MM.1S (cell line): ENCODE measurements around the gene AEBP1.
A peak's percentile ranks its signal among the peaks of the same experiment; 100 is the strongest.

Experiments
- DNase-seq: peaks from one replicate; pipeline ENCODE4 v3.0.0-alpha.2; 2015
- H2AFZ ChIP-seq: fragments of 300-600 bp; sonication (generic); 2 replicates; pipeline ENCODE4 v1.6.0; 2016; ENCODE audit warnings: antibody characterized with exemption, low read length
- H3F3A ChIP-seq: fragments of 300-600 bp; sonication (generic); 2 replicates; pipeline ENCODE4 v1.6.1; 2016; ENCODE audit warnings: mild to moderate bottlenecking, antibody characterized with exemption, low read length, moderate library complexity, mixed read lengths; ENCODE audit not compliant: insufficient read depth
- H3K27ac ChIP-seq: fragments of 300-600 bp; sonication (generic); 2 replicates; pipeline ENCODE4 v1.5.1; 2016; ENCODE audit warnings: mild to moderate bottlenecking, low read length
- H3K27me3 ChIP-seq: fragments of 300-600 bp; sonication (generic); replicated peaks from 2 replicates; pipeline ENCODE4 v1.6.0; 2016; ENCODE audit warnings: low read length; ENCODE audit not compliant: insufficient read depth
- H3K36me3 ChIP-seq: fragments of 300-600 bp; sonication (generic); replicated peaks from 2 replicates; pipeline ENCODE4 v1.6.1; 2016; ENCODE audit warnings: mild to moderate bottlenecking, low read length, mixed read lengths; ENCODE audit not compliant: insufficient read depth
- H3K4me1 ChIP-seq: fragments of 300-600 bp; sonication (generic); 2 replicates; pipeline ENCODE4 v1.6.1; 2016; ENCODE audit warnings: low read length, mixed read lengths
- H3K4me2 ChIP-seq: fragments of 300-600 bp; sonication (generic); 2 replicates; pipeline ENCODE4 v1.6.0; 2016; ENCODE audit warnings: low read depth, low read length
- H3K4me3 ChIP-seq: fragments of 300-600 bp; sonication (generic); 2 replicates; pipeline ENCODE4 v1.5.1; 2016; ENCODE audit warnings: low read length, mixed read lengths
- H3K79me2 ChIP-seq: fragments of 300-600 bp; sonication (generic); 2 replicates; pipeline ENCODE4 v1.6.1; 2016; ENCODE audit warnings: mixed run types, low read length, mixed read lengths
- H3K9ac ChIP-seq: fragments of 300-600 bp; sonication (generic); 2 replicates; pipeline ENCODE4 v1.6.1; 2016; ENCODE audit warnings: low read length, mixed read lengths
- H3K9me2 ChIP-seq: fragments of 300-600 bp; sonication (generic); replicated peaks from 2 replicates; pipeline ENCODE4 v1.6.1; 2016; ENCODE audit warnings: mild to moderate bottlenecking, low read length, mixed read lengths; ENCODE audit not compliant: insufficient read depth
- H3K9me3 ChIP-seq: fragments of 300-600 bp; sonication (generic); replicated peaks from 2 replicates; pipeline ENCODE4 v1.6.1; 2016; ENCODE audit warnings: mild to moderate bottlenecking, low read length, mixed read lengths; ENCODE audit not compliant: insufficient read depth
- H4K20me1 ChIP-seq: fragments of 300-600 bp; sonication (generic); 2 replicates; pipeline ENCODE4 v1.6.1; 2016; ENCODE audit warnings: mild to moderate bottlenecking, low read length, moderate library complexity, mixed read lengths; ENCODE audit not compliant: insufficient read depth
- CTCF ChIP-seq: fragments of 300-600 bp; sonication (generic); IDR thresholded peaks from 2 replicates; pipeline ENCODE4 v1.5.1; 2016; ENCODE audit warnings: antibody characterized with exemption, low read length, mixed read lengths
- EZH2 ChIP-seq: fragments of 300-600 bp; sonication (generic); optimal IDR thresholded peaks from 2 replicates; pipeline ENCODE3; 2017; ENCODE audit warnings: low read depth, mild to moderate bottlenecking, antibody characterized with exemption, low read length, mixed read lengths
- EZH2phosphoT487 ChIP-seq: fragments of 300-600 bp; sonication (generic); IDR thresholded peaks from 2 replicates; pipeline ENCODE4 v1.6.1; 2018; ENCODE audit warnings: antibody characterized with exemption, low read length

AEBP1 gene

GRCh38 chr7:44145969-44146911, 42.1 kb downstream of the AEBP1 start:
- H3K9me2 ChIP-seq = no peaks in the 10 kb centered on the region
- H3K27ac ChIP-seq = no peak overlapping the region
- no peaks in the 10 kb centered on the region for H3K36me3 ChIP-seq
- no peak overlapping the region for H3K9ac ChIP-seq
- H2AFZ ChIP-seq = peak overlapping the region; percentile 63; the same call in 1 of the 2 replicates
- DNase-seq = peak; percentile 44
- H3K4me1 ChIP-seq = no peaks in the 10 kb centered on the region
- no peaks in the 10 kb centered on the region for H3F3A ChIP-seq
- H3K9me3 ChIP-seq = no peaks in the 10 kb centered on the region
- peak overlapping the region; percentile 46 for H3K4me3 ChIP-seq
- TF ChIP-seq EZH2phosphoT487 (no peak), CTCF (no peak), EZH2 (no peak)
- no peaks in the 10 kb centered on the region for H4K20me1 ChIP-seq
- 0 out of 2 replicates have a peak, but pooled peaks cover 6% of the 10 kb centered on the region for H3K27me3 ChIP-seq
- peak overlapping the region; percentile 57 for H3K4me2 ChIP-seq
- no peaks in the 10 kb centered on the region for H3K79me2 ChIP-seq

GRCh38 chr7:44147026-44147991, 43.2 kb downstream of the AEBP1 start:
- Histone ChIP-seq H3K9ac (no peak overlapping the region), H3K9me2 (no peaks in the 10 kb centered on the region), H3K36me3 (no peaks in the 10 kb centered on the region), H3K79me2 (no peaks in the 10 kb centered on the region), H2AFZ (no peak overlapping the region), H3K4me1 (no peaks in the 10 kb centered on the region), H3K4me2 (no peak overlapping the region), H3K27ac (no peak overlapping the region), H3K9me3 (no peaks in the 10 kb centered on the region), H3F3A (no peaks in the 10 kb centered on the region), H3K4me3 (no peak overlapping the region), H4K20me1 (no peaks in the 10 kb centered on the region), H3K27me3 (0 out of 2 replicates have a peak, but pooled peaks cover 6% of the 10 kb centered on the region)
- no peak for DNase-seq
- TF ChIP-seq CTCF (no peak), EZH2phosphoT487 (no peak), EZH2 (no peak)

GRCh38 chr7:44148166-44148565, 44.0 kb downstream of the AEBP1 start:
- Histone ChIP-seq H4K20me1 (no peaks in the 10 kb centered on the region), H3K27me3 (0 out of 2 replicates have a peak, but pooled peaks cover 6% of the 10 kb centered on the region), H3K9me2 (no peaks in the 10 kb centered on the region), H3F3A (no peaks in the 10 kb centered on the region), H3K36me3 (no peaks in the 10 kb centered on the region), H2AFZ (no peak overlapping the region), H3K9ac (no peak overlapping the region), H3K9me3 (no peaks in the 10 kb centered on the region), H3K4me3 (no peak overlapping the region), H3K4me2 (no peak overlapping the region), H3K4me1 (no peaks in the 10 kb centered on the region), H3K79me2 (no peaks in the 10 kb centered on the region), H3K27ac (no peak overlapping the region)
- DNase-seq = no peak
- TF ChIP-seq EZH2phosphoT487 (no peak), CTCF (no peak), EZH2 (no peak)
